ENCODE data around the gene CD44. TPM values are rescaled to one million over a fixed set of nuclear protein-coding genes. Genes with fewer than 3 reads are reported as not detected.

CD44 gene
- total RNA-seq, 1 donor from 2014 or later: 613 TPM

- no peaks in the 10 kb centered on the region for H3K27me3 ChIP-seq (ENCODE audit: low read depth)
- intact Hi-C loops (cut with DNase I): no loop called here
- H3K27ac ChIP-seq: peak overlapping the region; percentile 61
- no peak for TF ChIP-seq CTCF (IDR thresholded peaks at IDR 0.05)
- ATAC-seq (peak in 1 of 2 donors; percentile 36), DNase-seq (no peak)
- H3K36me3 ChIP-seq: no peaks in the 10 kb centered on the region
- no peaks in the 10 kb centered on the region for H3K9me3 ChIP-seq
- H3K4me1 ChIP-seq: peaks cover 91% of the 10 kb centered on the region
- no peak overlapping the region for H3K4me3 ChIP-seq
Observed at GRCh38 chr11:35145271-35145670, 6.3 kb downstream of the CD44 start.

GRCh38 chr11:35146074-35146521, 7.1 kb downstream of the CD44 start:
- Histone ChIP-seq H3K9me3 (no peaks in the 10 kb centered on the region), H3K36me3 (no peaks in the 10 kb centered on the region), H3K4me1 (peaks cover 92% of the 10 kb centered on the region), H3K27ac (peak overlapping the region; percentile 61), H3K27me3 (ENCODE audit: low read depth) (no peaks in the 10 kb centered on the region), H3K4me3 (no peak overlapping the region)
- DNase-seq (no peak), ATAC-seq (peak; percentile 44 to 71)
- no peak for TF ChIP-seq CTCF (IDR thresholded peaks at IDR 0.05)
- intact Hi-C loops (cut with DNase I): no loop called here

- DNase-seq: no peak
- intact Hi-C loops (cut with DNase I): no loop called here
- H3K9me3 ChIP-seq: no peaks in the 10 kb centered on the region
- no peak for TF ChIP-seq CTCF (IDR thresholded peaks at IDR 0.05)
- H3K4me1 ChIP-seq: peaks cover 92% of the 10 kb centered on the region
- no peak for ATAC-seq
- H3K36me3 ChIP-seq: no peaks in the 10 kb centered on the region
- H3K27ac ChIP-seq: no peak overlapping the region
- H3K4me3 ChIP-seq: no peak overlapping the region
- H3K27me3 ChIP-seq (ENCODE audit: low read depth): no peaks in the 10 kb centered on the region
Observed at GRCh38 chr11:35146711-35147110, 7.7 kb downstream of the CD44 start.

GRCh38 chr11:35147235-35147634, 8.3 kb downstream of the CD44 start:
- H3K4me3 ChIP-seq: no peak overlapping the region
- no peak for ATAC-seq
- no peaks in the 10 kb centered on the region for H3K9me3 ChIP-seq
- intact Hi-C loops (cut with DNase I): no loop called here
- no peaks in the 10 kb centered on the region for H3K27me3 ChIP-seq (ENCODE audit: low read depth)
- peaks cover 92% of the 10 kb centered on the region for H3K4me1 ChIP-seq
- H3K36me3 ChIP-seq: no peaks in the 10 kb centered on the region
- no peak overlapping the region for H3K27ac ChIP-seq
- no peak for DNase-seq
- TF ChIP-seq CTCF (IDR thresholded peaks at IDR 0.05): no peak

GRCh38 chr11:35148163-35148837, 9.3 kb downstream of the CD44 start:
- no peak overlapping the region for H3K27ac ChIP-seq
- H3K9me3 ChIP-seq: no peaks in the 10 kb centered on the region
- H3K4me3 ChIP-seq: no peak overlapping the region
- H3K36me3 ChIP-seq: no peaks in the 10 kb centered on the region
- DNase-seq: no peak
- H3K4me1 ChIP-seq: peaks cover 92% of the 10 kb centered on the region
- H3K27me3 ChIP-seq (ENCODE audit: low read depth): no peaks in the 10 kb centered on the region
- no peak for TF ChIP-seq CTCF (IDR thresholded peaks at IDR 0.05)
- no peak for ATAC-seq
- intact Hi-C loops (cut with DNase I): no loop called here
